VCaP (cell line): ENCODE data around the gene ITGA2.
"Not testable (repeated sequence)": the region's sequence is repeated elsewhere in the genome, so short reads cannot be mapped to it uniquely, and the experiment has no call there.

ENCODE experiments used
- H3K27ac ChIP-seq: fragments of 450-650 bp; 2 replicates; pipeline ENCODE4 v1.5.1; 2017
- TF ChIP-seq, protein P1 (sequence below): fragments of 450-650 bp; conservative IDR thresholded peaks from 2 replicates; pipeline ENCODE4 v1.5.1; 2017; ENCODE audit warnings: mild to moderate bottlenecking, moderate library complexity

Gene ITGA2

GRCh38 chr5:53109443-53110127, 120.4 kb downstream of the ITGA2 start, which contains the start of gene MOCS2:
Gene MOCS2 (minus strand): TSS chr5:53109757. CDS start chr5:53107174, 2,583 bp downstream.
- TF ChIP-seq, protein P1, sequence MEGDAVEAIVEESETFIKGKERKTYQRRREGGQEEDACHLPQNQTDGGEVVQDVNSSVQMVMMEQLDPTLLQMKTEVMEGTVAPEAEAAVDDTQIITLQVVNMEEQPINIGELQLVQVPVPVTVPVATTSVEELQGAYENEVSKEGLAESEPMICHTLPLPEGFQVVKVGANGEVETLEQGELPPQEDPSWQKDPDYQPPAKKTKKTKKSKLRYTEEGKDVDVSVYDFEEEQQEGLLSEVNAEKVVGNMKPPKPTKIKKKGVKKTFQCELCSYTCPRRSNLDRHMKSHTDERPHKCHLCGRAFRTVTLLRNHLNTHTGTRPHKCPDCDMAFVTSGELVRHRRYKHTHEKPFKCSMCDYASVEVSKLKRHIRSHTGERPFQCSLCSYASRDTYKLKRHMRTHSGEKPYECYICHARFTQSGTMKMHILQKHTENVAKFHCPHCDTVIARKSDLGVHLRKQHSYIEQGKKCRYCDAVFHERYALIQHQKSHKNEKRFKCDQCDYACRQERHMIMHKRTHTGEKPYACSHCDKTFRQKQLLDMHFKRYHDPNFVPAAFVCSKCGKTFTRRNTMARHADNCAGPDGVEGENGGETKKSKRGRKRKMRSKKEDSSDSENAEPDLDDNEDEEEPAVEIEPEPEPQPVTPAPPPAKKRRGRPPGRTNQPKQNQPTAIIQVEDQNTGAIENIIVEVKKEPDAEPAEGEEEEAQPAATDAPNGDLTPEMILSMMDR, result no peak

GRCh38 chr5:53110156-53110555, 121.0 kb downstream of the ITGA2 start:
- TF ChIP-seq, protein P1, result no peak

More at GRCh38 chr5:53109443-53110127, 120.4 kb downstream of the ITGA2 start, which contains the start of gene MOCS2:
- H3K27ac ChIP-seq, result peak within 1 kb of the TSS; percentile 72

DNA sequence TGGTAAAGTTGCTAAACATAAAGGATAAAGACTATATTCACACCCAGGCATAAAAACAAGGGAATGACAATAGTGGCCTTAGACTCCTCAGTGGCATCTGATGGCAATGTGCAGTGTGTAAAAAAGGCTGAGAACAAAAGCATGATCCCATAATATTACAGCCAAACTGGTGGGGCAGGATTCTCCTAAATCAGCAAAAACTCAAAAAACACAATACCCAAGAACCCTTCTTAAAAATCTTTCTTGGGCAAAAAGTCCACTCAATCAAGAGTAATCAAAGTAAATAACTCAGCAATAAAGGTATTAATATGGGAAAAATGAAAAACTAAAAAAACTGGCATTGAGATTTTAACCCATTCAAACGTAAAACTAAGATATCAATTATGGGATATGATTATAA, 122.0 kb downstream of the ITGA2 start:
- no peak overlapping the region for H3K27ac ChIP-seq
- TF ChIP-seq, protein P1, result no peak

More at GRCh38 chr5:53110156-53110555, 121.0 kb downstream of the ITGA2 start:
- H3K27ac ChIP-seq, result peak overlapping the region; percentile 72

DNA sequence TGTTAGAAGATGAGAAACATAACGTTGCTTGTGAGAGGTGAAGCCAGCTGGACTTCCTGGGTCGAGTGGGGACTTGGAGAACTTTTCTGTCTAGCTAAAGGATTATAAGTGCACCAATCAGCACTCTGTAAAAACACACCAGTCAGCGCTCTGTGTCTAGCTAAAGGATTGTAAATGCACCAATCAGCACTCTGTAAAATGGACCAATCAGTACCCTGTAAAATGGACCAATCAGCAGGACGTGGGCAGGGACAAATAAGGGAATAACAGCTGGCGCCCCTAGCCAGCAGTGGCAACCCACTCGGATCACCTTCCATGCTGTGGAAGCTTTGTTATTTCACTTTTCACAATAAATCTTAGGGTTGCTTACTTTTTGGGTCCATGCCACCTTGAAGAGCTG, 123.2 kb downstream of the ITGA2 start:
- H3K27ac ChIP-seq, result not testable (repeated sequence)

GRCh38 chr5:53112909-53113308, 123.8 kb downstream of the ITGA2 start:
- no peak overlapping the region for H3K27ac ChIP-seq
- TF ChIP-seq, protein P1, result no peak

DNA sequence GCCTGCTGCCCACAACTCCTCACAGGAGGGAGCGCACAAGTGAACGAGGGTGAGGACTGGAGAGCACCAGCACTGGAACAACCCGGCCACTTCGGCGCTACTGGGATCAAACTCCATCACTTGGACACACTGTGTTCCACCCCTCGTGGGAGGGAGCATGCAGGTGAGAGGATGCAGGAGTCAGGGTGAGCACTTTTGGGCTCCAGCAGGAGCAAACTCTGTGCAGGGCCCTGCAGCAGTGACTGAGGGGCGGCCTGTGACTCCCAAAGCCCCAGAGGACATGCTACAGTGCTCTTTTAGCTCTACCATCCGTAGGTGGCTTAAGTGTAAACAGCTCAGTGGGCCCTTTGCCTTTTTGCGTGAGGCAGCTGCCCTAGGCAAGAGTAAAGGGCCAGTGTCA, 124.8 kb downstream of the ITGA2 start:
- TF ChIP-seq, protein P1, result no peak
- H3K27ac ChIP-seq, result no peak overlapping the region

DNA sequence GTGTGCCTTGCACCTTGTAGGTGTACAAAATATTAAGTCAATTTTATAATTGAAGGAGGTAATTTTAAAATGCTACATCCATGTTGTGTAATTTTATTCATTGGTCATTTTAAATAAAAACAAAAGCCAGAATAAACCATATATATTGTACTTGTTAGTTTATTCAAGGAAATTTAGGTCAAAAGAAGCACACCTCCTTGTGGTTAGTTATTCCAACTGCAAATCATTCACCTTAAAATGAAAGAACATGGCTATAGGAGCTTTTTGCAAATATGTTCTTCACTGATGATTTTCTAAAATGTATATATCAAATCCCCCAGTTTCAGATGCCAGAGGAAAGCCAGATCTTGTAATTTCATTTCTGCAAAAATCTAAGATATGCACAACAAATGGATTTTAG, 125.8 kb downstream of the ITGA2 start:
- TF ChIP-seq, protein P1, result peak; percentile 41; the same call in 1 of the 2 replicates
- H3K27ac ChIP-seq, result no peak overlapping the region

- TF ChIP-seq, protein P1, result no peak
- H3K27ac ChIP-seq, result no peak overlapping the region
These were observed 127.4 kb downstream of the ITGA2 start for GRCh38 chr5:53116597-53116996.
